Liver (tissue), 9 donors: ENCODE data around the gene SDHA. TPM values are rescaled to one million over a fixed set of nuclear protein-coding genes. Genes with fewer than 3 reads are reported as not detected.

Experiments
- DNase-seq: peaks from one replicate; pipeline ENCODE4 v3.0.0-alpha.2; 2017; ENCODE audit warnings: low spot score
- H3K27ac ChIP-seq, 2 donors: one replicate each; pipeline ENCODE4 v1.7.0; 2013; ENCODE audit warnings: inconsistent platforms in 2 of 2, low read length in 2 of 2, control low read depth in 1 of 2, low read depth in 1 of 2, mild to moderate bottlenecking in 1 of 2
- H3K27me3 ChIP-seq, 4 donors: one replicate each; pipeline versions ENCODE4 v1.6.1 to v1.7.0; 2013; ENCODE audit warnings: low read length in 3 of 4, inconsistent platforms in 1 of 4, mild to moderate bottlenecking in 1 of 4, moderate library complexity in 1 of 4; ENCODE audit not compliant: control insufficient read depth in 4 of 4, insufficient read depth in 4 of 4
- H3K36me3 ChIP-seq, 4 donors: one replicate each; pipeline versions ENCODE4 v1.6.1 to v1.7.0; 2013; ENCODE audit warnings: low read length in 3 of 4, mild to moderate bottlenecking in 3 of 4, low read depth in 1 of 4, moderate library complexity in 1 of 4; ENCODE audit not compliant: control insufficient read depth in 4 of 4, insufficient read depth in 3 of 4
- H3K4me1 ChIP-seq, 4 donors: one replicate each; pipeline versions ENCODE4 v1.6.1 to v1.7.0; 2013; ENCODE audit warnings: low read length in 3 of 4, mild to moderate bottlenecking in 3 of 4, moderate library complexity in 1 of 4; ENCODE audit not compliant: control insufficient read depth in 4 of 4, insufficient read depth in 4 of 4
- H3K4me3 ChIP-seq, 3 donors: one replicate each; pipeline versions ENCODE4 v1.6.1 to v1.7.0; 2013; ENCODE audit warnings: low read length in 3 of 3, control low read depth in 1 of 3, low read depth in 1 of 3, mild to moderate bottlenecking in 1 of 3
- H3K9ac ChIP-seq, 2 donors: one replicate each; pipeline ENCODE4 v1.7.0; 2013; ENCODE audit warnings: low read length in 2 of 2, mild to moderate bottlenecking in 2 of 2, moderate library complexity in 2 of 2, control low read depth in 1 of 2, low read depth in 1 of 2
- H3K9me3 ChIP-seq, 4 donors: one replicate each; pipeline versions ENCODE4 v1.6.1 to v1.7.0; 2013; ENCODE audit warnings: low read length in 3 of 4; ENCODE audit not compliant: control insufficient read depth in 4 of 4
- ATF3 ChIP-seq: IDR thresholded peaks from 2 replicates; pipeline ENCODE4 v1.6.1; 2016; ENCODE audit warnings: antibody characterized with exemption
- CTCF ChIP-seq: fragments of 150-350 bp; IDR thresholded peaks from 2 replicates; pipeline ENCODE4 v1.5.1; 2017; ENCODE audit warnings: improper control_type of control experiment, low read depth, low read length; ENCODE audit not compliant: missing input control
- EGR1 ChIP-seq, 2 donors: IDR thresholded peaks; 2 replicates each; pipeline ENCODE4 v1.6.1; 2016 to 2018; ENCODE audit warnings: antibody characterized with exemption in 2 of 2, low read depth in 2 of 2
- FOXA1 ChIP-seq: IDR thresholded peaks from 2 replicates; pipeline ENCODE4 v1.6.1; 2016; ENCODE audit warnings: antibody characterized with exemption
- FOXA2 ChIP-seq: IDR thresholded peaks from 2 replicates; pipeline ENCODE4 v1.6.1; 2016; ENCODE audit warnings: antibody characterized with exemption
- GABPA ChIP-seq, 2 donors: IDR thresholded peaks in 1 of 2; conservative IDR thresholded peaks in 1 of 2; 2 replicates each; pipeline ENCODE4 v1.6.1; 2016; ENCODE audit warnings: antibody characterized with exemption in 2 of 2, mild to moderate bottlenecking in 1 of 2, moderate library complexity in 1 of 2
- HNF4A ChIP-seq, 2 donors: conservative IDR thresholded peaks; 2 replicates each; pipeline ENCODE4 v1.6.1; 2016; ENCODE audit warnings: antibody characterized with exemption in 2 of 2, mild to moderate bottlenecking in 2 of 2
- MAX ChIP-seq: IDR thresholded peaks from 2 replicates; pipeline ENCODE4 v1.6.1; 2016; ENCODE audit warnings: antibody characterized with exemption
- NR2F2 ChIP-seq: IDR thresholded peaks from 2 replicates; pipeline ENCODE4 v1.6.1; 2016; ENCODE audit warnings: antibody characterized with exemption
- RAD21 ChIP-seq, 2 donors: IDR thresholded peaks; 2 replicates each; pipeline ENCODE4 v1.6.1; 2016; ENCODE audit warnings: antibody characterized with exemption in 2 of 2, mild to moderate bottlenecking in 2 of 2
- RXRA ChIP-seq, 2 donors: IDR thresholded peaks; 2 replicates each; pipeline ENCODE4 v1.6.1; 2017 to 2018; ENCODE audit warnings: antibody characterized with exemption in 2 of 2, mild to moderate bottlenecking in 1 of 2
- SP1 ChIP-seq: IDR thresholded peaks from 2 replicates; pipeline ENCODE4 v1.6.1; 2018; ENCODE audit warnings: antibody characterized with exemption, mild to moderate bottlenecking
- TAF1 ChIP-seq: conservative IDR thresholded peaks from 2 replicates; pipeline ENCODE4 v1.6.1; 2016; ENCODE audit warnings: antibody characterized with exemption, mild to moderate bottlenecking
- YY1 ChIP-seq: IDR thresholded peaks from 2 replicates; pipeline ENCODE4 v1.6.1; 2016; ENCODE audit warnings: antibody characterized with exemption, mild to moderate bottlenecking
- WGBS: extraction: QIAGEN DNeasy Blood & Tissue Kit; methylation state at CpG from one replicate; pipeline ENCODE4 v1.1.7; 2013; 5-methylcytosine and 5-hydroxymethylcytosine counted together
- polyA plus RNA-seq, 2 donors: library from polyadenylated mRNA; stranded (reverse) in 1 of 2; unstranded in 1 of 2; fragments of 200-250 nt in 1 of 2; fragments of >200 nt in 1 of 2; fragmentation: Nextera tagmentation in 1 of 2; extraction: Ambion mirVana in 1 of 2; gene quantifications; one replicate each; pipeline versions ENCODE4 v1.2.1 to v1.2.3, GENCODE V29; 2013 to 2015
- total RNA-seq, 2 donors: library from RNA; depleted of rRNA; stranded (reverse); fragments of >200 nt; gene quantifications; one replicate each; pipeline ENCODE4 v1.2.3, GENCODE V29; 2014
- donor health status: healthy.
- donor health status: healthy.
- donor health status: healthy.
- donor health status: healthy.
- donor health status: healthy.

SDHA gene
- total and polyA plus RNA-seq, 4 donors: 79.2 to 215 (median 159) TPM

- H3K4me3 ChIP-seq: no peak overlapping the region
- 61% methylated on average over 16 of the region's 16 CpGs for WGBS
- peaks cover 2 to 22% (median 16%) of the 10 kb centered on the region in 4 donors for H3K4me1 ChIP-seq
- no peak for DNase-seq
- no peak overlapping the region for H3K27ac ChIP-seq
- no peaks in the 10 kb centered on the region for H3K27me3 ChIP-seq
- H3K9ac ChIP-seq: no peak overlapping the region
- H3K9me3 ChIP-seq: no peaks in the 10 kb centered on the region
- no peaks in the 10 kb centered on the region for H3K36me3 ChIP-seq
- TF ChIP-seq EGR1 (IDR thresholded peaks at IDR 0.05; ENCODE audit: low read depth in 2 of 2): no peak
- TF ChIP-seq FOXA1: no peak
These were observed 27.6 kb upstream of the SDHA start for GRCh38 chr5:190366-191035.

GRCh38 chr5:191036-191948, 26.8 kb upstream of the SDHA start, which contains the start of gene LRRC14B:
LRRC14B (plus strand) TSS chr5:191495; CDS start chr5:191539, 44 bp downstream.
- no peaks in the 10 kb centered on the region for H3K9me3 ChIP-seq
- no peak within 1 kb of the TSS for H3K4me3 ChIP-seq
- H3K27ac ChIP-seq: peak within 1 kb of the TSS in 1 of 2 donors; percentile 7
- TF ChIP-seq MAX (no peak), SP1 (peak; percentile 10), RXRA (IDR thresholded peaks at IDR 0.05) (peak in 1 of 2 donors; percentile 39), FOXA2 (peak; percentile 16), EGR1 (IDR thresholded peaks at IDR 0.05; ENCODE audit: low read depth in 2 of 2) (no peak), NR2F2 (no peak), HNF4A (conservative IDR thresholded peaks at IDR 0.05) (peak in 1 of 2 donors; percentile 32), FOXA1 (no peak)
- H3K27me3 ChIP-seq: no peaks in the 10 kb centered on the region
- 29% methylated on average over 56 of the region's 56 CpGs for WGBS
- H3K36me3 ChIP-seq: no peaks in the 10 kb centered on the region
- peaks cover 2 to 22% (median 16%) of the 10 kb centered on the region in 4 donors for H3K4me1 ChIP-seq
- H3K9ac ChIP-seq: no peak within 1 kb of the TSS
- no peak for DNase-seq

- no peak for DNase-seq
These were observed 26.0 kb upstream of the SDHA start for GRCh38 chr5:191949-192690.

More at GRCh38 chr5:191949-192690, 26.0 kb upstream of the SDHA start:
- Histone ChIP-seq H3K4me3 (no peak overlapping the region), H3K9ac (no peak overlapping the region), H3K9me3 (no peaks in the 10 kb centered on the region), H3K27ac (no peak overlapping the region), H3K4me1 (peaks cover 2 to 22% (median 16%) of the 10 kb centered on the region in 4 donors), H3K27me3 (no peaks in the 10 kb centered on the region), H3K36me3 (no peaks in the 10 kb centered on the region)
- WGBS: 90% methylated on average over 46 of the region's 46 CpGs
- TF ChIP-seq GABPA (IDR thresholded peaks at IDR 0.05 in 1 of 2, conservative IDR thresholded peaks at IDR 0.05 in 1 of 2) (no peak), NR2F2 (no peak), RAD21 (IDR thresholded peaks at IDR 0.05) (no peak), MAX (no peak), YY1 (no peak), RXRA (IDR thresholded peaks at IDR 0.05) (no peak), FOXA2 (no peak), CTCF (no peak), HNF4A (conservative IDR thresholded peaks at IDR 0.05) (no peak), FOXA1 (no peak), TAF1 (no peak), ATF3 (no peak)
